NCI-H2107 (cell line): ENCODE measurements around the gene HK3.

Experiments used
- DNase-seq: peaks from one replicate; lab custom pipeline; 2025; lab: John Stamatoyannopoulos, UW

Gene HK3

DNA sequence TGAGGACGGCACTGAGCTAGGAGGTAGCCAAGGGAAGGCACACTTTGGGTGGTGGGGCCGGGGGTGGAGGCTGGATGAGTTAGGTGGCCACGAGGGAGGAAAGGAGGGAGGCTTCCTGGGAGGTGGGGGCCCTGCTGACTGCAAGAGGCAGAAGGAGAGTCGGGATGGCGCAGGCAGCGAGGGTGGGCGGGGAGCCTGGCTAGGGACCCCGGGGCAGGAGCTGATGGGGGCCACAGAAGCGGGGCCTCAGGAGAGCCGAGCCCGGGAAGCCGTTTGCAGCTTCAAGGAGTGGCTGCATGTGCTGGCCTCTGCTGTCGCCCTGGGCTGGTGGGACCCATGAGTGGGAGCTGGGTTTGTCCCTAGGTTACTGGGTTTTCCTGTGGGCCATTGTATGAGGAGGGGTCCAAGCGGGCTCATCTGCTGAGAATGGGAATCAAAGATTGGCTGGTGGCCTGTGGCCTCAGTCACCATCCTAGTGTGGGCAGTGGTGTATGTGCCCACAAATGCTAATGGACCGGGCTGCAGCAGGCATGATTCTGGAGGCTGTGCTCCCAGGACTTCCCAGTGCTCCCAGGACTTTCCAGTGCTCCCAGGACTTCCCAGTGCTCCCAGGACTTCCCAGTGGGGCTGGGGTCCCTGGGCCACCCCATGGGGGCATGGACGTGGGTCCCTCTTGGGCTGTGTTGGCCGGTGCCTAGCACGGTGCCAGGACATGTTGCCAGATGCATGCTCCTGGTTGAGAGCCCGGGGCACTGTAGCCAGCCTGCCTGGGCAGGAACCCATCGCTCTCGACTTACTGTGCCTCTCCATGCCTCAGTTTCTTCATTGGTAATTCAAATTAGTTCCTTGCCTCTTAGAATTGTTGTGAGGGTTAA lies 48.5 kb downstream of the HK3 start:
- DNase-seq: no peak

DNA sequence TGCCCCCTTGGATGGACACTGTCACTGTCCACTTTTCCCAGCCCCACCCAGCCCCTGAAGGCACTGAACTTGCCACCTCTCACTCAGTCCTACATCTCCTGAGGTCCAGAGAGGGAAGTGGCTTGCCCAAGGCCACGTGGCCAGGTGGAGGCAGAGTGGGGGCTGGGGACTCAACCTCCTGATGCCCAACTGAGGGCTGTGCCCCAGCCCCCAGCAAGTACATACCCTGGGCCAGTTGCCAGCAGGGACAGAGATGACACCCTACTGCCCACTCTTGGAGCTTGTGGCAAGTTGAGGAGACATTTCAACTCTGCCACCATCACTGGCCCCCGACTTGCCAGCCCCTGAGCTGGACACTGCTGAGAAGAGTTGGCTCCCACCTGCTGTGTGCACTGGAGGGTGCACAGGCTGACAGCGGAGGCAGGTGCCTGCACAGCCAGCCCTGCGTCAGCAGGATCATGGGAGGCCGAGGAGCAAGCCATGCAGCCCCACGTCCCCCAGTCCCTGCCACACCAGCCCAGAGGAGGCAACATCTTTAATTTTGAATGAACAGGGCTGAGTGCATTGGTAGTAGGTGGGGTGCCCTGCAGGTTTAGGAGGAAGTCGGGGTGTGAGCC lies 49.4 kb downstream of the HK3 start:
- no peak for DNase-seq

GRCh38 chr5:176848651-176849050 lies 50.5 kb downstream of the HK3 start:
- DNase-seq: no peak

DNA sequence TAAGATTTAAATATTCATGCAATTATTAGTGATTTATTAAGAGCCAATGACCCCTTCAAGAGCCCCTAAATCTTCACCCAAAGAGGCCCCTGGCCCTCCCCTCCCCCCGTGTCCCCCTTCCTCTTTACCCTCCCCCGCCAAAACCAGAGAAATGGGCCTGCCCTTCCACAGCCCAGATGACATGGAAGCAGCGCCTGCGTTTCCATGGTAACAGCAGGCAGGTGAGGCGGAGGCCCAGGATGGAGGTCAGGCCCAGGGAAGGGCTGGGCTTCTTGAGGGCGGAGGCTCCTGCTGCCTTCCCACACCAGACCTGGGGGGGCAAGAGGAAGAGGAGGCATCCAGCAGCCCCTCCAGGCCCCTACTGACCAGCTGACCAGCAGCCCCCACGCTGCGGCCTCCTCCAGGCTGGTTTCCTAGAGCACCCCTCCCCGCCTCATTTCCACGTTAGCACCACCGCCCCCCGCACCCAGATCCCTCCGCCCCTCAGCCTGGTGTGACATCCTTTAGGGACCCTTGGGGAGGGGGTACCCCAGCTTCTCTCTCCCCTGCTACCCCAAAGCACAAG lies 51.3 kb downstream of the HK3 start:
- DNase-seq: no peak

GRCh38 chr5:176847148-176847547 lies 52.0 kb downstream of the HK3 start:
- no peak for DNase-seq

DNA sequence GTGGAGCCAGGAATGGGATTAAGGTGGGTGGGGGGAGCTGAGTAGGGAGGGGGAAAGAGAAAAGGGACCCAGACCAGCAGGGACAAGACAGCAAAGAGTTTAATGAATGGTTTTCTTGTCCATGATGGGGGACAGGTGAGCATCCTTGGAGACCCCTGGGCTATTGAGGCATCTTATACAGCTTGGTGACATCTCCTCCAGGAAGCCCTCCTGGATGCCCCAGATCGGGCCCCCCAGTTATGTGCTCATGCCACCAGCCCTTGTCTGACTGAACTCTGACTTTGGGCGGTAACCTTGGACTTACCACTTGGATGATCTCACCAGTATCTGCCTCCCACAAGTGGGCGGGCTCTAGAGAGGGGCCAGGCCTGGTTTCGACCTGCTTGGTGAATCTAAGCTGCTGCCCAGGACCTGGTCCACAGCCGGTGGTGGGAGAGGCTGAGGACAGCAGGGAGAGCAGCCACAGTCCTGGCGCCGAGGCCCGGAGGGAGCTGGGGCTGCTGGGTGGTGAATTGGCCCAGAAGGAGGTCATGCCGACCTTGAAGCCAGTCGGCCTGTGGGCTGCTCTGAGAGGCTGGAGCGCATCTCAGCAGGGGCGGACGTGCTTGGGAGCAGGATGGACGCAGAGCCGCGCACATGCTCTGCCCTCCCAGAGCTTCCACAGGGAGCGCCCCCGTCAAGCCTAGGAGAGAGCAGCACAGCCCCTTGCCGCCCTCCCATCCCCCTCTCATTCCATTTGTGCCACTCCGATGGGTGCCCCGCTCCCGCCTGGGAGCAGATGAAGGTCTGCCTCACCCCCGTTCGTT lies 52.6 kb downstream of the HK3 start:
- no peak for DNase-seq

DNA sequence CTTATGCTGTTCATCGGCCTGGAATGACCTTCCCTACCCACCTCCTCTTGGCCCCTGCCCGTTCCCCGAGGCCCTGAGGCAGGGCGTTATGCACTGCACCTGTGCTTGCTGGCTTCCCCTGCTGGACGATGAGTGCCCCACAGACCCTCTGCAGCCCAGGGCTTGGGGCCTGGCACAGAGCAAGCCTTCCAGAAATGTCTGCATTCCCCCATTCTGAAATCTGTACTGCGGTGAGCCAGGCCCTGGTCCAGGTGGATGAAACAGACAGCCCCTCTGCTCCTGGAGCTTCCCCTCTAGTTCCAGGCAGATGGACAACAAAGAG lies 53.8 kb downstream of the HK3 start:
- no peak for DNase-seq

DNA sequence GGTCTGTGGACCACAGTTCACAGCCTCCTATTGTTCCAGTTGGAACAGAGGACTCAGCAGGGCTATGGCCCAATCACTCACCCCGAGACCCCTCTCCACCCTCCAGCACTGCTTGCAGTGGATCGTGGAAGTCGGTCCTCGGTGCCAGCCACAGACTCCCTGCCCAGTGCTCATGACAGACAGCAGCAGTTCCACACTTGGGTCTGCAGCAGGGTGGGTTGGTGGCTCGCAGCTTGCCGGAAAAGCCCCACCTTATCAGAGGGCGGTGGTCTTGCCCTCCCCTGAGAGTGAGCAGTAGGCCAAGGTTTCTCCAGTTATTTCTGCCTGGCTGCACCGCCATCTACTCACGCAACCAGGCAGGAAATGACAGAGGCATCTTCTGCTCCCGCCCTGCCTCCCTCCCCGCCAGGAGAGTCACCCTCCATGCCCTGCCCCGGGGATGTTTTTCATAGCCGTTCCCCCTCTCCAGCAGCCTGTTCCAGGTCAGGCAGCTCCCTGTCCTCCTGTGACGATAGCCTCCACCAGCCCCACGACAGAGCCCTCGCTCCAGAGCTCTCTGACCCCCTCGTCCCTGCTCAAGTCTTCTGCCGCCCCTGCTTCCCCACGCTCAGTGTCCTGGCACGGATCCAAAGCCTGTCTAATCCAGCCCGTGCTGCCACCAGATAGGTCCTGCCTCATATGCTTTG lies 54.3 kb downstream of the HK3 start:
- DNase-seq: no peak

DNA sequence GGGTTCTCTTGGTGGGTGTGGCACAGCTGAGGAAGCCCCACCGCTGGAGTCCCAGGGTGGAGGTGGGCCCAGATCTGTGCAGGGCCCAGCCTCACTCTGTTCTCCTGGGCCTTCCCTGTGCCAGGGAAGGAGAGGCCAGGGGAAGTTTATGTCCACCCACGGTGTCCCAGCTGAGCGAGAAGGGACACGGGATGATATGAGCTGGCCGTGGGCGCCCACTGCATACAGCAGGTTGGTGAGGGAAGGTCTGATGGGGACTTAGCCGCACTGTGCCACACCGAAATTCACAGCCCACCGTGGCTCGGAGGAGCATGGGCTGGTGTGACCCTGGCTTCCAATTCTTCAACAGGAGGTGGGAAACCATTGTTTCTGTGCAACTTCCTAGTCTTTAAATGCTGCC lies 54.9 kb downstream of the HK3 start:
- no peak for DNase-seq

DNA sequence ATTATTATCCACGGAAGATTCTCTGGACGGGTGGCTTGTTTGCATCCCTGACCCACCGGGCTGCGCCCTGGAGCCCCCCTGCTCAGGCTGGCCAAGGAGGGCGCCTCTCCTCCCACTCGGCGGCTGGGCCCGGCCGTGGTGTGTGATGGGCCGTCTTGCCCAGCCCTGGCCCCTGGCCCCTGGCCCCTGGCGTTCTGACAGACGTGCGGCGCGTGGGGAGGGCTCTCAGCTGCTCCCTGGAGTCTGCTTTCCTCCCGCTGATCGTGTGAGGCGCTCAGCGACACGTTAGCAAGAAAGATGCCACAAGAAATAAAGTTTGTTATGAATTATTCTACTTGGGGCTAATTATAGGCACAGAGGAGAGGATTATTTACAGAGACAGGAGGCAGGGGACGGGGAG lies 55.5 kb downstream of the HK3 start:
- DNase-seq: no peak

DNA sequence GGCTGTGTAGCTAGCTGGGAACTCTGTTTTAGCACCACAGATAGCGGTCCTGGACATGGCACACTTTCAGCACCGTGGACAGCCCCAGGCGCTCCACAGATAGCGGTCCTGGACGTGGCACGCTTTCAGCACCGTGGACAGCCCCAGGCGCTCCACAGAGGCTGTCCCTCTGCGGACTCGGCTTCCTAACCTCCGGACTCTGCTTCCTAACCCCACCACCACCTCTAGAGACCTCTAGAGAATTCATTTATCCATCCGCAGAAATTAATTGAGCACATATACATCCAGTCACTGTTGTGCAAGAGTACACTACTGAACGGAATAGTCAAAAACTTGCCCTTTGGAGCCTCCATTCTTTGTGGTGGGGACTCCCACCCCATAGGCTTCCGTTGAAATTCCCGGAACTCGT lies 61.4 kb downstream of the HK3 start:
- DNase-seq: no peak

GRCh38 chr5:176836811-176837706 lies 62.1 kb downstream of the HK3 start:
- no peak for DNase-seq

- no peak for DNase-seq
These were observed 63.2 kb downstream of the HK3 start for GRCh38 chr5:176835918-176836317.

DNA sequence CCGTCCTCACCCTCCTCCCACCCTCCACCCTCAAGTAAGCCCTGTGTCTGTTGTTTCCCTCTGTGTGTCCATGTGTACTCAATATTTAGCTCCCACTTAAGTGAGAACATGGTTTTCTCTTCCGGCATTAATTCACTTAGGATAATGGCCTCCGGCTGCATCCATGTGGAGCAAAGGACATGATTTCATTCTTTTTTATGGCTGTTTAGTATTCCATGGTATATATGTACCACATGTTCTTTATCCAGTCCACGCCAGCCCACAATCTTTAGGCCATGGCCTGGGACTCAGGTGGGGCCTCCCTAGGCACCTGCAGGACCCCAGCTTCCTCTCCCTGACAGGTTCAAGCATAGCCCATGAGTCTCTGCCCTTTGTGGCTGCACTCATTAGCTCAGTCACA lies 65.9 kb downstream of the HK3 start:
- no peak for DNase-seq

DNA sequence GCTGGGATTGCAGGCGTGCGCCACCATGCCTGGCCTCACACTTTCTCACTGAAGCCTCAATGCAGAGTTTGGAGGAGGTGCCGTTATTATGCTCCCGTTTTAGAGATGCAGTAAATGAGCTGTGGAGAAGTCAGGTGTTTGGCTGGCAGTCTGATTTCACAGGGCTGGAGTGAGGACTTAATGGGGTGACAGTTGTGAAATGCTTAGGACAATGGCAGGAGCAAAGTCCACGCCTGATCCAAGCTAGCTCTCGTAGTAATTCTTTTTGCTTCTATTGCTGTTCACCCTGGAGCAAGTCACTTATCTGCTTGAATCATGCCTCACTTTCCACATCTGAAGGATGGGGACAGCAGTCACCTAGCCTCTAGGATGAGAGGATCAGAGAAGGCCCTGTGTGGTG lies 67.0 kb downstream of the HK3 start:
- DNase-seq: no peak

- DNase-seq: no peak
These were observed 67.7 kb downstream of the HK3 start for GRCh38 chr5:176831425-176831824.

DNA sequence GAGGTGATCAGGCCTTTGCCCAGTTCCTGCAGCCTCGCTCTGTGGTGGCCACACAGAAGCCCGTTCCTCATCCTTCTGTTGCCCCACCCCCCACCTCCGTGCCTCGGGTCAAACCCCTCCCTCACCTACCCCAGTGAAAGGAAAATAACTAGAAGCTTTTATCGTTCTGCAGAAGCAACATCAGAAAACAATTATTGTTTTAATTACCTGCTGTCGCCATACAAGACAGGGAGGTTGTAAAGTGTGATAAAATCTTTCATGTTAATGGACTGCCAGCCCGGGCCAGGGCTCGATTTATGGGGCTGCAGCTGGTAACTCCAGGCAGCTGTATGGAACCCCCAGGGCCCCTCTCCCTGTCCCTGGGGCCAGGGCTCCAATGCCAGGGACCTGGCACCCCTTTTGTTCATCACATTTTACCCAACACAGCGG lies 68.1 kb downstream of the HK3 start:
- DNase-seq: no peak
